ENCODE data around the gene TPD52L2.

TPD52L2 gene

DNA sequence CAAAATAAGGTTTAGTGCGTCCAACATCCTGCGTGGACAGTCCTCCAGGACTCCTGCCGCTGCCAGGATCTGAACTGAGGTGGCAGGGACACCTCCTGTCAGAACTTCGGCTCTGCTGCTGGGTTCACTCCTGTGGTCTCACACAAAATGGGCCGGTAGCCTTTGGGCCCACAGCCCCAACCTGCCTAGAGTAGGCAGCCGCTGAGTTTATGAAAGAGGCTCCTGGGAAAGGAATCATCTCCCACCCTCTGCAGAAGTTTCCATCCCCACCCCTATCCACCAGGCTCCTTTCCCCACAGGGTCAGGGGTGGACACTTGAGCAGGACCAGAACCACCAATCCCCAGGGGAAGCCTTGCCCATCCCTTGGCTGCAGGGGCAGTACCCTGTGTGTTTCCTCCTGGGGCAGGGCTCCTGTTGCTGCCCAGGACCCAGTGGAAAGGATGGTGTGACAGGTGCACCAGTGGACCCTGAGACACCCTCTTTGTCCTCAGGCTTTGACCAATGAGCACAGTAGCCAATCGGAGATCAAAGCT, 5.8 kb upstream of the TPD52L2 start:
- TF ChIP-seq, protein P1, sequence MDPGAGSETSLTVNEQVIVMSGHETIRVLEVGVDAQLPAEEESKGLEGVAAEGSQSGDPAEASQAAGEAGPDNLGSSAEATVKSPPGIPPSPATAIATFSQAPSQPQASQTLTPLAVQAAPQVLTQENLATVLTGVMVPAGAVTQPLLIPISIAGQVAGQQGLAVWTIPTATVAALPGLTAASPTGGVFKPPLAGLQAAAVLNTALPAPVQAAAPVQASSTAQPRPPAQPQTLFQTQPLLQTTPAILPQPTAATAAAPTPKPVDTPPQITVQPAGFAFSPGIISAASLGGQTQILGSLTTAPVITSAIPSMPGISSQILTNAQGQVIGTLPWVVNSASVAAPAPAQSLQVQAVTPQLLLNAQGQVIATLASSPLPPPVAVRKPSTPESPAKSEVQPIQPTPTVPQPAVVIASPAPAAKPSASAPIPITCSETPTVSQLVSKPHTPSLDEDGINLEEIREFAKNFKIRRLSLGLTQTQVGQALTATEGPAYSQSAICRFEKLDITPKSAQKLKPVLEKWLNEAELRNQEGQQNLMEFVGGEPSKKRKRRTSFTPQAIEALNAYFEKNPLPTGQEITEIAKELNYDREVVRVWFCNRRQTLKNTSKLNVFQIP (CRISPR knock-in tag; IDR thresholded peaks at IDR 0.05; ENCODE audit: borderline replicate concordance, low read depth): no peak
- TF ChIP-seq ESRRG (CRISPR knock-in tag; IDR thresholded peaks at IDR 0.05) (no peak), ZNF70 (CRISPR knock-in tag; IDR thresholded peaks at IDR 0.05) (no peak), ZNF565 (CRISPR knock-in tag; conservative IDR thresholded peaks at IDR 0.05; ENCODE audit: low read depth) (no peak), ZFP30 (CRISPR knock-in tag; IDR thresholded peaks at IDR 0.05) (no peak), TOX (CRISPR knock-in tag; IDR thresholded peaks at IDR 0.05; ENCODE audit: borderline replicate concordance) (no peak), GLIS3 (CRISPR knock-in tag; IDR thresholded peaks at IDR 0.05) (no peak), OSR1 (CRISPR knock-in tag; IDR thresholded peaks at IDR 0.05) (no peak), ISL1 (CRISPR knock-in tag; IDR thresholded peaks at IDR 0.05) (no peak), RARB (CRISPR knock-in tag; IDR thresholded peaks at IDR 0.05) (no peak)
- TF ChIP-seq, protein P2, sequence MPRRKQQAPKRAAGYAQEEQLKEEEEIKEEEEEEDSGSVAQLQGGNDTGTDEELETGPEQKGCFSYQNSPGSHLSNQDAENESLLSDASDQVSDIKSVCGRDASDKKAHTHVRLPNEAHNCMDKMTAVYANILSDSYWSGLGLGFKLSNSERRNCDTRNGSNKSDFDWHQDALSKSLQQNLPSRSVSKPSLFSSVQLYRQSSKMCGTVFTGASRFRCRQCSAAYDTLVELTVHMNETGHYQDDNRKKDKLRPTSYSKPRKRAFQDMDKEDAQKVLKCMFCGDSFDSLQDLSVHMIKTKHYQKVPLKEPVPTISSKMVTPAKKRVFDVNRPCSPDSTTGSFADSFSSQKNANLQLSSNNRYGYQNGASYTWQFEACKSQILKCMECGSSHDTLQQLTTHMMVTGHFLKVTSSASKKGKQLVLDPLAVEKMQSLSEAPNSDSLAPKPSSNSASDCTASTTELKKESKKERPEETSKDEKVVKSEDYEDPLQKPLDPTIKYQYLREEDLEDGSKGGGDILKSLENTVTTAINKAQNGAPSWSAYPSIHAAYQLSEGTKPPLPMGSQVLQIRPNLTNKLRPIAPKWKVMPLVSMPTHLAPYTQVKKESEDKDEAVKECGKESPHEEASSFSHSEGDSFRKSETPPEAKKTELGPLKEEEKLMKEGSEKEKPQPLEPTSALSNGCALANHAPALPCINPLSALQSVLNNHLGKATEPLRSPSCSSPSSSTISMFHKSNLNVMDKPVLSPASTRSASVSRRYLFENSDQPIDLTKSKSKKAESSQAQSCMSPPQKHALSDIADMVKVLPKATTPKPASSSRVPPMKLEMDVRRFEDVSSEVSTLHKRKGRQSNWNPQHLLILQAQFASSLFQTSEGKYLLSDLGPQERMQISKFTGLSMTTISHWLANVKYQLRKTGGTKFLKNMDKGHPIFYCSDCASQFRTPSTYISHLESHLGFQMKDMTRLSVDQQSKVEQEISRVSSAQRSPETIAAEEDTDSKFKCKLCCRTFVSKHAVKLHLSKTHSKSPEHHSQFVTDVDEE (CRISPR knock-in tag; IDR thresholded peaks at IDR 0.05): no peak
- TF ChIP-seq, protein P3, sequence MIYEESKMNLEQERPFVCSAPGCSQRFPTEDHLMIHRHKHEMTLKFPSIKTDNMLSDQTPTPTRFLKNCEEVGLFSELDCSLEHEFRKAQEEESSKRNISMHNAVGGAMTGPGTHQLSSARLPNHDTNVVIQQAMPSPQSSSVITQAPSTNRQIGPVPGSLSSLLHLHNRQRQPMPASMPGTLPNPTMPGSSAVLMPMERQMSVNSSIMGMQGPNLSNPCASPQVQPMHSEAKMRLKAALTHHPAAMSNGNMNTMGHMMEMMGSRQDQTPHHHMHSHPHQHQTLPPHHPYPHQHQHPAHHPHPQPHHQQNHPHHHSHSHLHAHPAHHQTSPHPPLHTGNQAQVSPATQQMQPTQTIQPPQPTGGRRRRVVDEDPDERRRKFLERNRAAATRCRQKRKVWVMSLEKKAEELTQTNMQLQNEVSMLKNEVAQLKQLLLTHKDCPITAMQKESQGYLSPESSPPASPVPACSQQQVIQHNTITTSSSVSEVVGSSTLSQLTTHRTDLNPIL (CRISPR knock-in tag; IDR thresholded peaks at IDR 0.05; ENCODE audit: low read depth): no peak
- TF ChIP-seq, protein P4, sequence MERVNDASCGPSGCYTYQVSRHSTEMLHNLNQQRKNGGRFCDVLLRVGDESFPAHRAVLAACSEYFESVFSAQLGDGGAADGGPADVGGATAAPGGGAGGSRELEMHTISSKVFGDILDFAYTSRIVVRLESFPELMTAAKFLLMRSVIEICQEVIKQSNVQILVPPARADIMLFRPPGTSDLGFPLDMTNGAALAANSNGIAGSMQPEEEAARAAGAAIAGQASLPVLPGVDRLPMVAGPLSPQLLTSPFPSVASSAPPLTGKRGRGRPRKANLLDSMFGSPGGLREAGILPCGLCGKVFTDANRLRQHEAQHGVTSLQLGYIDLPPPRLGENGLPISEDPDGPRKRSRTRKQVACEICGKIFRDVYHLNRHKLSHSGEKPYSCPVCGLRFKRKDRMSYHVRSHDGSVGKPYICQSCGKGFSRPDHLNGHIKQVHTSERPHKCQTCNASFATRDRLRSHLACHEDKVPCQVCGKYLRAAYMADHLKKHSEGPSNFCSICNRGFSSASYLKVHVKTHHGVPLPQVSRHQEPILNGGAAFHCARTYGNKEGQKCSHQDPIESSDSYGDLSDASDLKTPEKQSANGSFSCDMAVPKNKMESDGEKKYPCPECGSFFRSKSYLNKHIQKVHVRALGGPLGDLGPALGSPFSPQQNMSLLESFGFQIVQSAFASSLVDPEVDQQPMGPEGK (CRISPR knock-in tag; IDR thresholded peaks at IDR 0.05; ENCODE audit: borderline replicate concordance): no peak
- ATAC-seq: no peak

DNA sequence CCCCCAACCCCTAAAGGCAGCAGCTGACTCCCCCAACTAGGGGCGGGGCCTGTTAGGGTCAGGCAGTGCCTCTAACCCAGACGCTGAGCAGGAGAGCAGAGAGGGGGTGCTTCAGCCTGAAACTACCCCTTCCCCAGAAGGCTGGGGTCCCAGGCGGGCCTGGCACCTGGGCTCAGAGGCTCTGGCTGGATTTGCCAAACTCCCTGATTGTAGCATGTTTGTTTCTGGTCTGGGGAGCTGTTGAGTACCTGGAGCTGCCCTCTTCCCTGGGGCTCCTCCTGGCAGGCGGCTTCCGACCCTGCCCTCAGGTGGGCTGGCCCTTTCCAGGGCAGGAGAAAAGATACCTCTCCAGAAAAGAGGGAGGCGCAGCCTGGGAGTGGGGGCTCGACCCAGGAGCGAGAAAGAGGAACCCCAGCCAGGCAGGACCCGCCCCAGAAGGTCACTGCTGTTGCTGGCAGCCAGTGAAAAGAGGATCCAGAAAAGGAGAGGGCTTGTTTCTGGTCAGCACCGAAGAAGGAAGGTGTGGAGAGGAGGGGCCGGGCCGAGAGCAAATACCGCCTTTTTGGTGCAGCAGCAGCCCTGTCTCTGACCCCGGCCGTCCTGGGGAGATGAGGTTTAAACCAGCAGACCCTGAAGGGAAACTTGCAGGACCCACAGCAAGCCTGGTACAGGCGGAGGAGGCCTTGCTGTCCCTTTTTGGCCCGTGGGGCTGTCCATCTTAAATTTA, 4.6 kb upstream of the TPD52L2 start:
- TF ChIP-seq ISL1 (CRISPR knock-in tag; IDR thresholded peaks at IDR 0.05) (no peak), TCF4 (CRISPR knock-in tag; IDR thresholded peaks at IDR 0.05; ENCODE audit: borderline replicate concordance) (no peak), BACH2 (CRISPR knock-in tag; IDR thresholded peaks at IDR 0.05; ENCODE audit: borderline replicate concordance) (no peak), ZFP3 (CRISPR knock-in tag; IDR thresholded peaks at IDR 0.05) (no peak), ZNF565 (CRISPR knock-in tag; conservative IDR thresholded peaks at IDR 0.05; ENCODE audit: low read depth) (no peak), CSDC2 (CRISPR knock-in tag; IDR thresholded peaks at IDR 0.05) (no peak)
- TF ChIP-seq, protein P4 (CRISPR knock-in tag; IDR thresholded peaks at IDR 0.05; ENCODE audit: borderline replicate concordance): no peak
- TF ChIP-seq, protein P3 (CRISPR knock-in tag; IDR thresholded peaks at IDR 0.05; ENCODE audit: low read depth): no peak
- ATAC-seq: no peak

Data from SK-N-SH treated with all-trans-retinoic acid at 6 μM for 48 hours (cell line).